ENCODE measurements around the gene PRR12.

Gene PRR12

DNA sequence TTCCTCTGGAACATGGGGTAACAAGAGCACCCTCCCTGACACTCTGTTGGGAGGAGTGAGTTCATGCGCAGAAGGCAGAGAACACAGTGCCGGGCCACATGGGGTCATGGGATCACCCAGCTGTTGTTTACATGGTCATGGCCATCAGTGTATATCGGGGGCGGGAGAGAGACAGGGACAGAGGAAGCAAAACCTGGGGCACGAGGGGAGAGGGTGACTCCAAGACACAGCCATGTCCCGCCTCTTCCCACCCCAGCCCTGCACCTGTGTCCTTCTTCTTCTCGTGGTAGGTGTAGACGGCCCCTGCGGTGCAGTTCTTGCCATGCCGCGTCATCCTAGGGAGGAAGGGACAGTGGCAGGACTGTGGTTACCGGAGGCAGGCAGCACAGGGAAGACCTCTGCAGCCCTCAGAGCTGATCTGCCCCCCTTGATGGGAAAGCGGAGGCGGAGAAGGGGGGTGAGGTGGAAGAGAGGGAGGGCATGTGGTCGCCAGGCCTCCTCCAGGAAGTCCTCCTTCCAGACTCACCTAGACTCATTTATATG lies 30.6 kb upstream of the PRR12 start:
- FAIRE-seq: no peak
- DNase-seq (ENCODE audit: low spot score): no peak

- FAIRE-seq (no peak), DNase-seq (ENCODE audit: low spot score) (no peak)
These were observed 26.4 kb upstream of the PRR12 start for GRCh38 chr19:49564616-49565045.

DNA sequence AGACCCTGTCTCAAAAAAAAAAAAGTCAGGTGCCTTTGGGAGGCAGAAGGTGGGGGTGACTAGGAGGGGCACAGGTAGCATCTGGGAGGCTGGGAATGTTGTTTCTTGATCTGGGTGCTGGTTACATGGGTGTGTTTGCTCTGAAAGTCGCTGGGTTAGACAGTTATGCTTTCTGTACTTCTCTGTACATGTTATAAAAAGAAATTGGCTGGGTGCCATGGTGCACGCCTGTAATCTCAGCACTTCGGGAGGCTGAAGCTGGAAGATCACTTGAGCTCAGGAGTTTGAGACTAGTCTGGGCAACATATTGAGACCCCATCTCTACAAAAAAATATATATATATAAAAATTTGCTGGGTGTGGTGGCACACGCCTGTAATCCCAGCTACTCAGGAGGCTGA lies 25.7 kb upstream of the PRR12 start:
- FAIRE-seq: no peak

GRCh38 chr19:49566302-49566701 lies 24.7 kb upstream of the PRR12 start:
- FAIRE-seq: no peak
- no peak for DNase-seq (ENCODE audit: low spot score)

More for the DNA sequence above, 25.7 kb upstream of the PRR12 start:
- no peak for DNase-seq (ENCODE audit: low spot score)

DNA sequence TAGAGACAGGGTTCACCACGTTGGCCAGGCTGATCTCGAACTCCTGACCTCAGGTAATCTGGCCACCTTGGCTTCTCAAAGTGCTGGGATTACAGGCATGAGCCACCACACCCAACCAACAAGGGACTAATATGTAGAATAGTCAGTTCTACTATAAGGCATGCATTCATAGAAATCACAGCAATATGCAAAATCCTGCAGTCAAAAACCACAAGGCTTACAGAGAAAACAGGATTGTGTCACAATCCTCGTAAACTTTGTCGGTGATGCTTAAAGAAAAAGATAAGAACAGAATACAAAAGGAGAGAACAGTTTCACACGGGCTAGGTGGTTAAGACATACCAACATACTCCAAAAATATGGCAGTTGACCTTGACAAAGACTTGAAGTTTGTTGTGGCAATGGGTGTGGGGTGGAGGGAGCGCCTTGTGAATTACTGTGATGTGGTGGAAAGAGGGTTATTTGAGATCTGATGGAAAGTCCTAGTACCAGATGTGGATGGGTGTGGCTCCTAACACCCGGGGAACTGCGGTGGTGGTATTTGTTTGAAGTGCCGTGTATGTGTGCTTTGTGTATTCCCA lies 23.0 kb upstream of the PRR12 start:
- FAIRE-seq (no peak), DNase-seq (ENCODE audit: low spot score) (no peak)

DNA sequence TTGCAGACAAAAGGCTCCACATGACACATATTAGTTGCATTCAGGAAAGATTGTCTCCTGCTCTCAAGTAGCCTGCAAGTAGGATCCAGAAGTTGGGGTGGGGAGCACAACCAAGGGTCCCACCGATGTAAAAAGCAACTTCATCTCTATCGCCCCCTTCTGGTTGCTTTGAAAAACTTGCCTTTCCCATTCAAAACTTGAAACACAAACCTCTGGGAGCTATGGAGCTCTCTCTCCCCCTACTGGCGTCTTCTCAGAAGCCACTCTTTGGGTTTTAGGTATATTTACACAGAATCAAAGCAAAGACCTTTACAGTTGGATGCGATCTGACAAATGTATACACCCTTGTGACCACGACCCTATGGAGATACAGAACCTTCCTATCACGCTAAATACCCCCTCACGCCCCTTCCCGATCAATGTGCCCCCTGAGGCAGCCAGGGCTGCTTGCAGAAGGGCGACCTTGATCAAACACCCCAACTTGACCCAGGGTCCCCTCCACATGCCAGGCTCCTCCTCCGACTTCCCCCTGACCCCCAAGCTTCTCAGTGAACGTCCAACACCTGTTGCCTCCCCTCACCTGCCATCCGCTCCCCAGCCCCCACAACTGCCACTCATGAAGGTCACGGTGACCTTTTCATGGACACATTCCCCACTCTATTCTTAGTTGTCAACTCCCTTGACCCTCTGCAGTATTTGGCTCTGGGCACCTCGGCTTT lies 20.7 kb upstream of the PRR12 start:
- no peak for FAIRE-seq
- DNase-seq (ENCODE audit: low spot score): peak; percentile 81

DNA sequence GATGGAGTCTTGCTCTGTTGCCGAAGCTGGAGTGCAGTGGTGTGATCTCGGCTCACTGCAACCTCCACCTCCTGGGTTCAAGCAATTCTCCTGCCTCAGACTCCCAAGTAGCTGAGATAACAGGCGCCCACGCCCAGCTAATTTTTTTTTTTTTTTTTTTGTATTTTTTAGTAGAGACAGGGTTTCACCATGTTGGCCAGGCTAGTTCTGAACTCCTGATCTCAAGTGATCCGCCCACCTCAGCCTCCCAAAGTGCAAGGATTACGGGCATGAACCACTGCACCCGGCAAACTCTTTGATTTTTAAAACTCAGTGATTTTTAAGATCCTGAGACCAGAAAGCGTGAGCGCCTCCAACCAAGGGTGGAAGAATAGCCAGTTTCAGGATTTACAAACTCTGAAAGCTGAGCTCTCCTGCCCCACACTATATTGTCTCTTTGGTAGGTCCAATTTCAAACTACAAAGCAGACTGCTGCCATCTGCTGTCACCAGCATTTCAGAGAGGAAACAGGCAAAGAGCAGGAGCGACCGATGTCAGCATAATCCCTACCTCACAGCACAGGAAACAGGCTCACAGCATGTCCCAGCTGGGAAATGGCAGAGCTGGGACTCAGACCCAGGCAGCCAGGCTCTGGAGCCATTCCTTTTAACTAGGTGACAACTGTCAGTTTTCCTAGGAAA lies 19.8 kb upstream of the PRR12 start:
- FAIRE-seq (no peak), DNase-seq (ENCODE audit: low spot score) (no peak)

- no peak for FAIRE-seq
These were observed 18.0 kb upstream of the PRR12 start for GRCh38 chr19:49573009-49573408.

DNA sequence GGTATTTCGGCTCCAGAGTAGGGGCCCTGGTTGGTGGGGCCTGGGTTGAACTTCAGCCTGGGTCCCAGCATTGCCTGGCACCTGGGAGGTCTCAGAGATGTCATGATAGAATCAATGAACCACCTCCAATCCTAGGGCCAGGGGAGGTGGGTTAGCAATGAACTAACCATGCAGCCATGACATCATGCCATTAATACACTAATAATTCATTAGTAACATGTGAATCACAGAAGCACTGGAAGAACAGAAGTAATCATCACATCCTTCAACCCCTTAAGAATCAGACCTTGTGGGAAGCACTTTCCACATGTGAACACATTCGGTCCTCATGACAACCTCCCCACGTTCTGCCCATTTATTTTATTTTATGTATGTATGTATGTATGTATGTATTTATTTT lies 17.6 kb upstream of the PRR12 start:
- FAIRE-seq: no peak

More at GRCh38 chr19:49573009-49573408, 18.0 kb upstream of the PRR12 start:
- DNase-seq (ENCODE audit: low spot score): no peak

GRCh38 chr19:49574206-49574755 lies 16.7 kb upstream of the PRR12 start:
- DNase-seq (ENCODE audit: low spot score): no peak
- FAIRE-seq: no peak

More for the DNA sequence above, 17.6 kb upstream of the PRR12 start:
- no peak for DNase-seq (ENCODE audit: low spot score)

DNA sequence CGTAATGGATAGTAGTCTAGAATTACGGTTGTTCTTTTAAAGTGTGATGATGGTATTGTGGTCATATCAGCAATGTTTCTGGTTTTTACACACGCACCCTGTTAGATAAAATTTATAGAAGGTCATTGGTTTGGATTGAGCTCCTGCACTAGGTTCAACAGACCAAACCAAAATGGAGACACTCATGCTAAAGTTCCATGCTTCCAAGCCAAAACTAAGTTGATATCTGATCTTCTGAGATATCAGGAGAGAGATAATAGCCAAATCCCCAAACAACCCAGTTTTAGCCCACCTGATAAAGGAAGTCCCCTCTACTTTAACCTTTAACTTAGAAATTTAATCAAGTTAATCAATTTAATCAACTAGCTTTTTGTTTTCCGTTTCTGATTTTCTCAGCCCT lies 11.8 kb upstream of the PRR12 start:
- FAIRE-seq: no peak

GRCh38 chr19:49579947-49580263 lies 11.1 kb upstream of the PRR12 start:
- FAIRE-seq: no peak
- DNase-seq (ENCODE audit: low spot score): no peak

More for the DNA sequence above, 11.8 kb upstream of the PRR12 start:
- DNase-seq (ENCODE audit: low spot score): no peak

GRCh38 chr19:49580264-49581006 lies 10.5 kb upstream of the PRR12 start, which contains the start of gene NOSIP:
Gene NOSIP (minus strand): TSS chr19:49580556. CDS start chr19:49560691, 19,865 bp downstream.
- FAIRE-seq: peak; percentile 32

DNA sequence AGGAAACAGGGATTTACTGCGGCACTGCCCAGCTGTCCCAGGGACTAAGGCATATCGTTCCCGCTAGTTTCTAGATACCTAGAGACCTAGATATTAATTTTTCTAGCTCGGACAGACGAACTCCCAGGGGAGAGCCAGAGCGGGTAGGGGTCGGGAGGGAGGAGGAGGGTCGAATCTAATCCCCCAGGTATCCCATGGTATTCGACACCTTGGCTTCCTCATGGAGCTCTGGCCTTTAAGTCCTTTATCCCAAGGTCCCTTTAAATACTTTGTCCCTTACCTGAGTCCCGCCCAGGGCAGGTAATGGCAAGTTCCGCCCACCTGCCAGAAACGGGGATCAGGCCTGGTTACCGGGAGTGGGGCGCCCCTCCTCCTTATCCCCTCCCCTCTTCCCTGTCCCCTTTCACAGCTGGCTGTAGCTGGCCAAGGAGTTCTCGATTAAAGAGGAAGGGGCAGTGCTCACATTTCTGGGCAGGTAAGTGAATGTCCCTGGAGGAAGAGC lies 9.9 kb upstream of the PRR12 start, which contains the start of gene PRRG2:
Gene PRRG2, plus strand, starts transcription at position 310 of the 502 bp plus-strand sequence. CDS start 1,904 bp downstream, outside the sequence.
- FAIRE-seq (no peak), DNase-seq (ENCODE audit: low spot score) (no peak)

More at GRCh38 chr19:49580264-49581006, 10.5 kb upstream of the PRR12 start, which contains the start of gene NOSIP:
- peak; percentile 93 for DNase-seq (ENCODE audit: low spot score)

- DNase-seq (ENCODE audit: low spot score) (no peak), FAIRE-seq (no peak)
These were observed 7.7 kb upstream of the PRR12 start for GRCh38 chr19:49583239-49583638.

DNA sequence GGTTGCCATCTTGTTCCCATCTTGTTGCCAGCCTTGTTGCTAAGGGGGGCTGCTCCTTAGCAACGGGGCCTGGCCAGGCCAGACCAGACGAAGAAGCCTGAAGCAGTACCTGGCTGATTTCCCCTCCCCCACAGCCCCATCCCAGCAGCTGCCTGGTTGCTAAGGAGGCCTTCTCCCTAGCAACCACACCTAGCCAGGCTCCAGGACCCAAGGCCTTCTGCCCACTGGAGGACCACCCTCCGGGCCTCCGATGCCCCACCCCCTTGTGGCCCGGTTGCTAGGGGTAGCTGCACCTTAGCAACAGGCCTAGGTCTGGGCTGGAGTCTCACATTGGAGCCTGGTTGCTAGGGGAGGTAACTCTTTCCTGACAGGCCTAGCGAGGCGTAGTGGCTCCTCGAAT lies 6.0 kb upstream of the PRR12 start:
- no peak for FAIRE-seq
- DNase-seq (ENCODE audit: low spot score): no peak

DNA sequence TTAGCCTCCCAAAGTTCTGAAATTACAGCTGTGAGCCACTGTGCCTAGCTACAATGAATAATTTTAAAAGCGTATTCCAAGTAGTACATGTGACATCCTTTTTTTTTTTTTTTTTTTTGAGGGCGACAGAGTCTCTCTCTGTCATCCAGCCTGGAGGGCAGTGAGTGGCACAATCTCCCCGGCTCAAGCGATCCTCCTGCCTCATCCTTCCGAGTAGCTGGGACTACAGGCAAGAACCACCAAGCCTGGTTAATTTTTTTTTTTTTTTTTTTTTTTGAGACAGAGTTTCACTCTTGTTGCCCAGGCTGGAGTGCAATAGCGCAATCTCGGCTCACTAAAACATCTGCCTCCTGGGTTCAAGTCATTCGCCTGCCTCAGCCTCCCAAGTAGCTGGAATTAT lies 3.8 kb upstream of the PRR12 start:
- FAIRE-seq (no peak), DNase-seq (ENCODE audit: low spot score) (no peak)

DNA sequence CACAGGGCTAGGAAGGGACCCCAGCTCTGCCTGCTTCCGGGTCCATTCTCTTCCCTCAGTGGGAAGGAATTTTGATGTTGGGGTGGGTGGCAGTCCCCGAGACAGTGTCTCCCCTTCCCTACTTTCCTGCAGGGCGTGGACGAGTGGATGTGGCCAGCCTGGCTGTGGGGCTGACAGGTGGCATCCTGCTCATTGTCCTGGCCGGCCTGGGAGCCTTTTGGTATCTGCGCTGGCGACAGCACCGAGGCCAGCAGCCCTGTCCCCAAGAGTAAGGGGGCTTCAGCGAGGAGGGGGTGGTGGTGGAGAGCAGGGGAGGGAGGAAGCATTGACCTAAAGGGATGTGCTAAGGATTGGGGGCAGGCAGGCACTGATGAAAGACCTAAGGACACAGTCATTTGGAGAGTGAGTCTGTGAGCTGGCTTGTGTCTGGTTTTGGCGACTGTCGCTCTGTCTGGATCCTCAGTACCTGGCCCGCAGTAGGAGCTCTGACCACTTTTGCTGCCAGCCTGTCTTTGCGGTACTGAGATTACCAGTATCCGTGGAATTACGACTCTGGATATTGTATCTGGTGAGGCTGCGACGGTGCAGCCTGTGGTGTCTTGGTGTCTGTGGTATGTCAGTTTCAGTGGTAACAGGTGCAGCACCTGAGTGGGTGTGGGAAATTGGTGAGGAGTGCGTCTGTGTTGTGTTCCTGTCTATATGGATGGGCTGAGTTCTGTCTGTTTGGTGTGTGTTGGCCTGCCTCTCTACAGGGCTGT lies 2.4 kb upstream of the PRR12 start:
- DNase-seq (ENCODE audit: low spot score): no peak
- no peak for FAIRE-seq

DNA sequence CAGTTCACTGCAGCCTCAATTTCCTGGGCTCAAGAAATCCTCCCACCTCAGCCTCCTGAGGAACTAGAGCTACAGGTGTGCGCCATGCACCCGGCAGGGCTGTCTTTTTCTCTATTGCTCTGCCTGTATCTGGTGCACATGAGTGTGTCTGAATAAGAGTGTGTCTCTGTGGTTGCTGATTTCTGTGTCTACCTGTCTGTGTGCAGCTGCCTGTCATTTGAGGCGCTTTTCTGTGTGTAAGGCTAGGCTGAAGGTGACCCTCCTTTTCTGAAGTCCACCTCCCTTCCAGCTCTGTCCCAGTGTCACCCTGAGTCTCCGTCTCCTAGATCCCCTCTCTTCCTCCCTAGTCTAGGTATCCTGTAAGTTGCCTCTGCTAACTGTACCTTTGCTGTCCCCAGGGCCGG lies 1.5 kb upstream of the PRR12 start:
- FAIRE-seq: no peak
- DNase-seq (ENCODE audit: low spot score): no peak

All from urothelium cell line (cell line).